ENCODE measurements around the gene SLC25A33.

GRCh38 chr1:9621032-9621431 lies 81.8 kb downstream of the SLC25A33 start:
- TF ChIP-seq CTCF (IDR thresholded peaks at IDR 0.05; ENCODE audit: poor library complexity, severe bottlenecking): no peak
- TF ChIP-seq POLR2AphosphoS5 (IDR thresholded peaks at IDR 0.05): no peak
- TF ChIP-seq EZH2 (IDR thresholded peaks at IDR 0.05; ENCODE audit: borderline replicate concordance, insufficient read depth, low read length, poor library complexity, severe bottlenecking): no peak

Data from neural cell (in vitro differentiated cells).